ENCODE results near the gene TEAD1. TPM values are rescaled to one million over a fixed set of nuclear protein-coding genes. Genes with fewer than 3 reads are reported as not detected.

TEAD1 gene
- polyA plus RNA-seq, 1 donor from 2014 or later = 12.2 TPM

DNA sequence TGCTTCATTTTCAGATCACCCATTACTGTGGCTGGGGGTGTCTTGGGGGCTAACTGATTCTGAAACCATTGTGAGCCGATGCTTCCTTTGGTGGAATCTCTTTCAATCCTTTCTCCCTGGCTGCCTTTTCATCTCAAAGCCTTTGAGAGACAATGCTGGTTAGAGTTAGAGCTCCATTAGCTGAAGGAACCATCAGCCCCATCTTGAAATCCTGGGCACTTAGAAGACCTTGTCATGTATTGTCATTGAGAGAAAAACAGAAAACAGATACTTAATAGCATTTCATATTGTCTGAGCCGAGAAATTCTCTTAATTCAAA, 6.7 kb downstream of the TEAD1 start:
- Histone ChIP-seq H3K4me3 (ENCODE audit: low read length) (peak overlapping the region; percentile 56), H3K27ac (ENCODE audit: low read length) (no peak overlapping the region), H3K9me2 (ENCODE audit: insufficient read depth, low read length) (no peaks in the 10 kb centered on the region), H3K36me3 (ENCODE audit: insufficient read depth, low read length) (no peaks in the 10 kb centered on the region), H4K20me1 (ENCODE audit: insufficient read depth) (no peaks in the 10 kb centered on the region), H3K4me2 (ENCODE audit: low read length) (peak overlapping the region; percentile 73), H3K9me3 (ENCODE audit: low read length) (no peaks in the 10 kb centered on the region), H3K9ac (ENCODE audit: low read length) (peak overlapping the region; percentile 20), H3K27me3 (ENCODE audit: insufficient read depth, low read depth, low read length) (no peaks in the 10 kb centered on the region), H3K79me2 (replicated peaks; ENCODE audit: insufficient read depth, low read length) (peaks cover 99% of the 10 kb centered on the region), H3F3A (ENCODE audit: insufficient read depth, low read length, poor library complexity, severe bottlenecking) (no peaks in the 10 kb centered on the region), H2AFZ (ENCODE audit: low read depth, low read length) (no peak overlapping the region)
- no peak for TF ChIP-seq TAF1 (IDR thresholded peaks at IDR 0.05; ENCODE audit: low read depth)

DNA sequence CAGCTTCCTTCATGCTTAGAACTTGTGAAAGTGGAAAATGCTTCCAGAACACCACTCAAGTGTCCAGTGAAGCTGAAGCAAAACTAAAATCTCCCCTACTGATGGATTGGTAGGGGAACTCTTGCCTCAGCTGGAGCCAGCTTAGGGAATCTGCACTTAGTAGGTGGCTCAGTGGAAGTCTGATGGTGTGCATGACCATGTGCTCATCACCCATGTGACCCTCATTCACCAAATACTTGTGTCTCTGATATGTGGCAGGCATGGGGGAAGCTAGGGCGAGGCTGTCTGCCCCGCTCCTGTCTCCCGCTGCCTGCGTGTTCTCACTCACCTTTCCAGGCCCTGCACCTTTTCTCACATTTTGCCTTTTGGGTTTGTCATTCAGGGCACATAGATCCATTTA, 7.2 kb downstream of the TEAD1 start:
- no peak overlapping the region for H3K27ac ChIP-seq (ENCODE audit: low read length)
- peaks cover 99% of the 10 kb centered on the region for H3K79me2 ChIP-seq (replicated peaks; ENCODE audit: insufficient read depth, low read length)
- H3K27me3 ChIP-seq (ENCODE audit: insufficient read depth, low read depth, low read length) = no peaks in the 10 kb centered on the region
- H3K4me2 ChIP-seq (ENCODE audit: low read length) = no peak overlapping the region
- H3K9me3 ChIP-seq (ENCODE audit: low read length) = no peaks in the 10 kb centered on the region
- H4K20me1 ChIP-seq (ENCODE audit: insufficient read depth) = no peaks in the 10 kb centered on the region
- H3F3A ChIP-seq (ENCODE audit: insufficient read depth, low read length, poor library complexity, severe bottlenecking) = no peaks in the 10 kb centered on the region
- no peak overlapping the region for H3K9ac ChIP-seq (ENCODE audit: low read length)
- TF ChIP-seq POLR2AphosphoS5 (IDR thresholded peaks at IDR 0.05) (no peak), TAF1 (IDR thresholded peaks at IDR 0.05; ENCODE audit: low read depth) (no peak)
- TF ChIP-seq, protein P1, sequence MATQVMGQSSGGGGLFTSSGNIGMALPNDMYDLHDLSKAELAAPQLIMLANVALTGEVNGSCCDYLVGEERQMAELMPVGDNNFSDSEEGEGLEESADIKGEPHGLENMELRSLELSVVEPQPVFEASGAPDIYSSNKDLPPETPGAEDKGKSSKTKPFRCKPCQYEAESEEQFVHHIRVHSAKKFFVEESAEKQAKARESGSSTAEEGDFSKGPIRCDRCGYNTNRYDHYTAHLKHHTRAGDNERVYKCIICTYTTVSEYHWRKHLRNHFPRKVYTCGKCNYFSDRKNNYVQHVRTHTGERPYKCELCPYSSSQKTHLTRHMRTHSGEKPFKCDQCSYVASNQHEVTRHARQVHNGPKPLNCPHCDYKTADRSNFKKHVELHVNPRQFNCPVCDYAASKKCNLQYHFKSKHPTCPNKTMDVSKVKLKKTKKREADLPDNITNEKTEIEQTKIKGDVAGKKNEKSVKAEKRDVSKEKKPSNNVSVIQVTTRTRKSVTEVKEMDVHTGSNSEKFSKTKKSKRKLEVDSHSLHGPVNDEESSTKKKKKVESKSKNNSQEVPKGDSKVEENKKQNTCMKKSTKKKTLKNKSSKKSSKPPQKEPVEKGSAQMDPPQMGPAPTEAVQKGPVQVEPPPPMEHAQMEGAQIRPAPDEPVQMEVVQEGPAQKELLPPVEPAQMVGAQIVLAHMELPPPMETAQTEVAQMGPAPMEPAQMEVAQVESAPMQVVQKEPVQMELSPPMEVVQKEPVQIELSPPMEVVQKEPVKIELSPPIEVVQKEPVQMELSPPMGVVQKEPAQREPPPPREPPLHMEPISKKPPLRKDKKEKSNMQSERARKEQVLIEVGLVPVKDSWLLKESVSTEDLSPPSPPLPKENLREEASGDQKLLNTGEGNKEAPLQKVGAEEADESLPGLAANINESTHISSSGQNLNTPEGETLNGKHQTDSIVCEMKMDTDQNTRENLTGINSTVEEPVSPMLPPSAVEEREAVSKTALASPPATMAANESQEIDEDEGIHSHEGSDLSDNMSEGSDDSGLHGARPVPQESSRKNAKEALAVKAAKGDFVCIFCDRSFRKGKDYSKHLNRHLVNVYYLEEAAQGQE (IDR thresholded peaks at IDR 0.05; ENCODE audit: borderline replicate concordance) = no peak
- H3K9me2 ChIP-seq (ENCODE audit: insufficient read depth, low read length) = no peaks in the 10 kb centered on the region
- no peak overlapping the region for H2AFZ ChIP-seq (ENCODE audit: low read depth, low read length)
- H3K36me3 ChIP-seq (ENCODE audit: insufficient read depth, low read length) = no peaks in the 10 kb centered on the region
- H3K4me3 ChIP-seq (ENCODE audit: low read length) = no peak overlapping the region

DNA sequence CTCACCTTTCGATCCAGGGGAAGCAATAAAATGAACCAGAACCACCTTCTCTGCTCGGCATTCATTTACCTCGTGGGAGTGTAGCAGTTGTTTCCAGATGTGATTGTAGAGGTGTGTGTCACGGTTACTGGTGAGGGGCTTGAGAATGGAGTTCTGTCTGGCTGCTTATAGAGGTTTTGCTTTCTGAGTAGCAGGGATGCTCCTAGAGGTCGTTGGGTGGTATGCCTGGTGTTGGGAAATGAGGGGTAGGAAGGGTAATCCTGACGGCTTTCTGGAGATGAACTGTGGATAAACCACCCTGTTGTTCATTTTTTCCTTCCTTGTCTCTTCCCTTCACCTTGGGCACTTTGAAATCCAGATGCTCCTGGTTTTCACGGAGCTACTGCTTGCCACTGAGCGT, 8.1 kb downstream of the TEAD1 start:
- no peak overlapping the region for H3K4me3 ChIP-seq (ENCODE audit: low read length)
- H3K9me2 ChIP-seq (ENCODE audit: insufficient read depth, low read length) = no peaks in the 10 kb centered on the region
- no peaks in the 10 kb centered on the region for H3K36me3 ChIP-seq (ENCODE audit: insufficient read depth, low read length)
- H3K9ac ChIP-seq (ENCODE audit: low read length) = no peak overlapping the region
- H3K9me3 ChIP-seq (ENCODE audit: low read length) = no peaks in the 10 kb centered on the region
- TF ChIP-seq SMC3 (conservative IDR thresholded peaks at IDR 0.05; ENCODE audit: poor library complexity) (no peak), TAF1 (IDR thresholded peaks at IDR 0.05; ENCODE audit: low read depth) (no peak), POLR2AphosphoS5 (IDR thresholded peaks at IDR 0.05) (no peak), EZH2 (IDR thresholded peaks at IDR 0.05; ENCODE audit: borderline replicate concordance, insufficient read depth, low read length, poor library complexity, severe bottlenecking) (no peak), MXI1 (conservative IDR thresholded peaks at IDR 0.05; ENCODE audit: poor library complexity, severe bottlenecking) (no peak), EP300 (conservative IDR thresholded peaks at IDR 0.05; ENCODE audit: poor library complexity, severe bottlenecking) (no peak), RAD21 (conservative IDR thresholded peaks at IDR 0.05) (no peak)
- TF ChIP-seq, protein P1 (IDR thresholded peaks at IDR 0.05; ENCODE audit: borderline replicate concordance) = no peak
- TF ChIP-seq, protein P2, sequence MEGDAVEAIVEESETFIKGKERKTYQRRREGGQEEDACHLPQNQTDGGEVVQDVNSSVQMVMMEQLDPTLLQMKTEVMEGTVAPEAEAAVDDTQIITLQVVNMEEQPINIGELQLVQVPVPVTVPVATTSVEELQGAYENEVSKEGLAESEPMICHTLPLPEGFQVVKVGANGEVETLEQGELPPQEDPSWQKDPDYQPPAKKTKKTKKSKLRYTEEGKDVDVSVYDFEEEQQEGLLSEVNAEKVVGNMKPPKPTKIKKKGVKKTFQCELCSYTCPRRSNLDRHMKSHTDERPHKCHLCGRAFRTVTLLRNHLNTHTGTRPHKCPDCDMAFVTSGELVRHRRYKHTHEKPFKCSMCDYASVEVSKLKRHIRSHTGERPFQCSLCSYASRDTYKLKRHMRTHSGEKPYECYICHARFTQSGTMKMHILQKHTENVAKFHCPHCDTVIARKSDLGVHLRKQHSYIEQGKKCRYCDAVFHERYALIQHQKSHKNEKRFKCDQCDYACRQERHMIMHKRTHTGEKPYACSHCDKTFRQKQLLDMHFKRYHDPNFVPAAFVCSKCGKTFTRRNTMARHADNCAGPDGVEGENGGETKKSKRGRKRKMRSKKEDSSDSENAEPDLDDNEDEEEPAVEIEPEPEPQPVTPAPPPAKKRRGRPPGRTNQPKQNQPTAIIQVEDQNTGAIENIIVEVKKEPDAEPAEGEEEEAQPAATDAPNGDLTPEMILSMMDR (IDR thresholded peaks at IDR 0.05; ENCODE audit: poor library complexity, severe bottlenecking) = no peak
- H3K27ac ChIP-seq (ENCODE audit: low read length) = no peak overlapping the region
- no peaks in the 10 kb centered on the region for H4K20me1 ChIP-seq (ENCODE audit: insufficient read depth)
- no peak overlapping the region for H3K4me2 ChIP-seq (ENCODE audit: low read length)
- H3K79me2 ChIP-seq (replicated peaks; ENCODE audit: insufficient read depth, low read length) = peaks cover 99% of the 10 kb centered on the region
- no peak overlapping the region for H2AFZ ChIP-seq (ENCODE audit: low read depth, low read length)
- H3F3A ChIP-seq (ENCODE audit: insufficient read depth, low read length, poor library complexity, severe bottlenecking) = no peaks in the 10 kb centered on the region
- no peaks in the 10 kb centered on the region for H3K27me3 ChIP-seq (ENCODE audit: insufficient read depth, low read depth, low read length)

Measured in neural cell (in vitro differentiated cells).